Body of pancreas (tissue), 4 donors: ENCODE measurements around the gene LRRTM3. TPM values are rescaled to one million over a fixed set of nuclear protein-coding genes. Genes with fewer than 3 reads are reported as not detected.

Source experiments
- ATAC-seq: fragments of 150-250 bp; one replicate; pipeline ENCODE4 v1.9.1; 2016
- DNase-seq, 4 donors: peaks; one replicate each; pipeline ENCODE4 v3.0.0-alpha.2; 2019
- H3K27ac ChIP-seq, 4 donors: fragments of 200-600 bp; sonication (generic); 1 replicate in 3 of 4; 2 replicates in 1 of 4; pipeline versions ENCODE4 v1.5.1 to v1.6.1; 2016 to 2019; ENCODE audit warnings: mild to moderate bottlenecking in 1 of 4, mixed read lengths in 1 of 4, moderate library complexity in 1 of 4
- H3K27me3 ChIP-seq, 2 donors: fragments of 200-600 bp; sonication (generic); one replicate each; pipeline ENCODE4 v1.6.0; 2016; ENCODE audit warnings: mild to moderate bottlenecking in 1 of 2
- H3K36me3 ChIP-seq, 2 donors: fragments of 200-600 bp; sonication (generic); replicated peaks in 1 of 2; 2 replicates each; pipeline ENCODE4 v1.5.1; 2016; ENCODE audit warnings: low read depth in 2 of 2; ENCODE audit not compliant: insufficient read depth in 1 of 2
- H3K4me1 ChIP-seq: fragments of 200-600 bp; sonication (generic); one replicate; pipeline ENCODE4 v1.6.0; 2016
- H3K4me3 ChIP-seq, 2 donors: fragments of 200-600 bp; sonication (generic); 1 replicate in 1 of 2; 2 replicates in 1 of 2; pipeline ENCODE4 v1.5.1; 2016 to 2019
- H3K9me3 ChIP-seq, 3 donors: fragments of 200-600 bp; sonication (generic); 1 replicate in 2 of 3; 2 replicates in 1 of 3; pipeline ENCODE4 v1.5.1; 2016
- CTCF ChIP-seq, 7 experiments: fragments of 450-650 bp in 4 of 7; fragments of 200-600 bp in 3 of 7; sonication (generic) in 3 of 7; IDR thresholded peaks; one replicate each; pipeline ENCODE4 v1.5.1; 2016 to 2019; ENCODE audit warnings: antibody characterized with exemption in 7 of 7
- POLR2A ChIP-seq, 3 donors: fragments of 450-650 bp; IDR thresholded peaks; one replicate each; pipeline ENCODE4 v1.6.1; 2016; ENCODE audit warnings: antibody characterized with exemption in 3 of 3, mild to moderate bottlenecking in 2 of 3
- WGBS, 2 donors: methylation state at CpG; one replicate each; pipeline ENCODE4 v1.1.5; 2017; 5-methylcytosine and 5-hydroxymethylcytosine counted together
- intact Hi-C: fragments of 100-400 bp; cut with DNase I; formaldehyde crosslinking; loops from one replicate; pipeline ENCODE4 v1.15.1; 2023
- total RNA-seq, 2 donors: library from RNA; depleted of rRNA; stranded (reverse); fragments of >200 nt; gene quantifications; one replicate each; pipeline ENCODE4 v1.1.0, GENCODE V29; 2016

Gene LRRTM3
- total RNA-seq, 2 donors from 2014 or later, result 1.3 TPM

GRCh38 chr10:67015225-67015624 is 89.4 kb downstream of the LRRTM3 start:
- WGBS, 2 donors, result 75 to 79% methylated on average over 1 of the region's 1 CpG
- ATAC-seq, result no peak

GRCh38 chr10:67017218-67017617 is 91.4 kb downstream of the LRRTM3 start:
- Histone ChIP-seq H3K36me3 (no peaks in the 10 kb centered on the region), H3K27ac (no peak overlapping the region), H3K9me3 (no peaks in the 10 kb centered on the region), H3K4me3 (no peak overlapping the region), H3K4me1 (no peaks in the 10 kb centered on the region), H3K27me3 (no peaks in the 10 kb centered on the region)
- no peak for ATAC-seq
- no peak for DNase-seq
- TF ChIP-seq POLR2A (IDR thresholded peaks at IDR 0.05), result no peak
- TF ChIP-seq CTCF (IDR thresholded peaks at IDR 0.05), result no peak
- 81 to 89% methylated on average over 2 of the region's 2 CpGs for WGBS, 2 donors
- intact Hi-C loops, result no loop called here

More at GRCh38 chr10:67015225-67015624, 89.4 kb downstream of the LRRTM3 start:
- no peaks in the 10 kb centered on the region for H3K9me3 ChIP-seq
- H3K27ac ChIP-seq, result no peak overlapping the region
- H3K4me3 ChIP-seq, result no peak overlapping the region
- intact Hi-C loops, result no loop called here
- no peaks in the 10 kb centered on the region for H3K36me3 ChIP-seq
- no peaks in the 10 kb centered on the region for H3K4me1 ChIP-seq
- DNase-seq, result no peak
- H3K27me3 ChIP-seq, result no peaks in the 10 kb centered on the region
- no peak for TF ChIP-seq CTCF (IDR thresholded peaks at IDR 0.05)
- no peak for TF ChIP-seq POLR2A (IDR thresholded peaks at IDR 0.05)

GRCh38 chr10:67022099-67022498 is 96.3 kb downstream of the LRRTM3 start:
- Histone ChIP-seq H3K27ac (no peak overlapping the region), H3K4me1 (no peaks in the 10 kb centered on the region), H3K27me3 (no peaks in the 10 kb centered on the region), H3K9me3 (no peaks in the 10 kb centered on the region), H3K36me3 (no peaks in the 10 kb centered on the region), H3K4me3 (no peak overlapping the region)
- intact Hi-C loops, result no loop called here
- TF ChIP-seq CTCF (IDR thresholded peaks at IDR 0.05) (no peak), POLR2A (IDR thresholded peaks at IDR 0.05) (no peak)
- DNase-seq, result no peak
- no peak for ATAC-seq

GRCh38 chr10:67033878-67034277 is 108.0 kb downstream of the LRRTM3 start:
- ATAC-seq (no peak), DNase-seq (no peak)
- WGBS, 2 donors, result 95 to 96% methylated on average over 9 of the region's 9 CpGs
- intact Hi-C loops, result no loop called here
- TF ChIP-seq CTCF (IDR thresholded peaks at IDR 0.05) (no peak), POLR2A (IDR thresholded peaks at IDR 0.05) (no peak)
- Histone ChIP-seq H3K27me3 (no peaks in the 10 kb centered on the region), H3K36me3 (no peaks in the 10 kb centered on the region), H3K4me1 (no peaks in the 10 kb centered on the region), H3K9me3 (no peaks in the 10 kb centered on the region), H3K4me3 (no peak overlapping the region), H3K27ac (no peak overlapping the region)

- Histone ChIP-seq H3K36me3 (no peaks in the 10 kb centered on the region), H3K9me3 (no peaks in the 10 kb centered on the region), H3K4me1 (no peaks in the 10 kb centered on the region), H3K27ac (no peak overlapping the region), H3K4me3 (no peak overlapping the region), H3K27me3 (no peaks in the 10 kb centered on the region)
- DNase-seq (no peak), ATAC-seq (no peak)
- TF ChIP-seq CTCF (IDR thresholded peaks at IDR 0.05) (no peak), POLR2A (IDR thresholded peaks at IDR 0.05) (no peak)
- intact Hi-C loops, result no loop called here
- 80 to 84% methylated on average over 2 of the region's 2 CpGs for WGBS, 2 donors
Measured at GRCh38 chr10:67036808-67037207, 111.0 kb downstream of the LRRTM3 start.
